H9 (cell line): ENCODE results near the gene MMEL1. TPM values are rescaled to one million over a fixed set of nuclear protein-coding genes. Genes with fewer than 3 reads are reported as not detected.
A peak's percentile ranks its signal among the peaks of the same experiment; 100 is the strongest.

Experiments
- DNase-seq: peaks from one replicate; pipeline ENCODE4 v3.0.0-alpha.2; 2017
- H2AFZ ChIP-seq: one replicate; pipeline ENCODE4 v1.6.1; 2013; ENCODE audit warnings: mild to moderate bottlenecking, low read length, control low read depth, moderate library complexity
- H2AK5ac ChIP-seq: 2 replicates; pipeline ENCODE4 v1.6.1; 2013; ENCODE audit warnings: low read length, control low read depth, mixed read lengths; ENCODE audit not compliant: insufficient read length
- H2BK120ac ChIP-seq: one replicate; pipeline ENCODE4 v1.6.1; 2013; ENCODE audit warnings: low read depth, mild to moderate bottlenecking, low read length, control low read depth, inconsistent platforms; ENCODE audit not compliant: poor library complexity, severe bottlenecking
- H2BK12ac ChIP-seq: 2 replicates; pipeline ENCODE4 v1.6.1; 2013; ENCODE audit warnings: low read length, control low read depth, mixed read lengths, low read depth; ENCODE audit not compliant: insufficient read length
- H2BK15ac ChIP-seq: 2 replicates; pipeline ENCODE4 v1.6.1; 2013; ENCODE audit warnings: low read depth, low read length, control low read depth
- H2BK20ac ChIP-seq: one replicate; pipeline ENCODE4 v1.6.1; 2013; ENCODE audit warnings: low read depth, mild to moderate bottlenecking, low read length, control low read depth, inconsistent platforms; ENCODE audit not compliant: poor library complexity, severe bottlenecking
- H2BK5ac ChIP-seq: 2 replicates; pipeline ENCODE4 v1.6.1; 2013; ENCODE audit warnings: low read length, control low read depth, mixed read lengths; ENCODE audit not compliant: insufficient read length
- H3K14ac ChIP-seq: 2 replicates; pipeline ENCODE4 v1.6.1; 2013; ENCODE audit warnings: low read length, control low read depth; ENCODE audit not compliant: insufficient read depth
- H3K18ac ChIP-seq: 2 replicates; pipeline ENCODE4 v1.6.1; 2013; ENCODE audit warnings: low read depth, mild to moderate bottlenecking, mixed read lengths, low read length, control low read depth; ENCODE audit not compliant: insufficient read length
- H3K23ac ChIP-seq: 2 replicates; pipeline ENCODE4 v1.6.1; 2013; ENCODE audit warnings: low read length, control low read depth, mixed read lengths, low read depth; ENCODE audit not compliant: insufficient read length
- H3K23me2 ChIP-seq: 2 replicates; pipeline ENCODE4 v1.6.1; 2013; ENCODE audit warnings: low read depth, mild to moderate bottlenecking, mixed read lengths, low read length, control low read depth; ENCODE audit not compliant: insufficient read length, poor library complexity, severe bottlenecking
- H3K27ac ChIP-seq: 2 replicates; pipeline ENCODE4 v1.5.1; 2013; ENCODE audit warnings: low read length, control low read depth, mixed read lengths, low read depth; ENCODE audit not compliant: insufficient read length
- H3K27me3 ChIP-seq: 2 replicates; pipeline ENCODE4 v1.6.1; 2013; ENCODE audit warnings: low read length, control low read depth, inconsistent platforms; ENCODE audit not compliant: insufficient read depth
- H3K4ac ChIP-seq: 2 replicates; pipeline ENCODE4 v1.6.1; 2013; ENCODE audit warnings: low read depth, mild to moderate bottlenecking, control low read depth, inconsistent platforms, low read length, moderate library complexity
- H3K4me1 ChIP-seq: 2 replicates; pipeline ENCODE4 v1.6.1; 2013; ENCODE audit warnings: low read length, control low read depth, inconsistent platforms; ENCODE audit not compliant: insufficient read depth
- H3K4me2 ChIP-seq: 2 replicates; pipeline ENCODE4 v1.6.1; 2013; ENCODE audit warnings: low read length, control low read depth, mixed read lengths; ENCODE audit not compliant: insufficient read length, insufficient read depth
- H3K56ac ChIP-seq: 2 replicates; pipeline ENCODE4 v1.6.1; 2013; ENCODE audit warnings: low read depth, mild to moderate bottlenecking, mixed read lengths, low read length, control low read depth; ENCODE audit not compliant: insufficient read length
- H3K79me1 ChIP-seq: 2 replicates; pipeline ENCODE4 v1.6.1; 2013; ENCODE audit warnings: low read depth, mild to moderate bottlenecking, moderate library complexity, low read length, control low read depth, inconsistent platforms; ENCODE audit not compliant: insufficient read depth, poor library complexity, severe bottlenecking
- H3K79me2 ChIP-seq: 2 replicates; pipeline ENCODE4 v1.6.1; 2013; ENCODE audit warnings: low read length, control low read depth, inconsistent platforms; ENCODE audit not compliant: insufficient read depth
- H3K9ac ChIP-seq: 2 replicates; pipeline ENCODE4 v1.6.1; 2013; ENCODE audit warnings: low read length, control low read depth, mixed read lengths; ENCODE audit not compliant: insufficient read length; ENCODE audit errors: extremely low read depth
- H3K9me3 ChIP-seq: one replicate; pipeline ENCODE4 v1.6.1; 2013; ENCODE audit warnings: low read depth, low read length, inconsistent platforms; ENCODE audit not compliant: control insufficient read depth
- H3T11ph ChIP-seq: one replicate; pipeline ENCODE4 v1.6.1; 2013; ENCODE audit warnings: mild to moderate bottlenecking, low read length, control low read depth, inconsistent platforms
- H4K20me1 ChIP-seq: one replicate; pipeline ENCODE4 v1.6.1; 2013; ENCODE audit not compliant: control insufficient read depth, insufficient read length, insufficient read depth
- H4K5ac ChIP-seq: 2 replicates; pipeline ENCODE4 v1.6.1; 2013; ENCODE audit warnings: low read depth, mild to moderate bottlenecking, mixed read lengths, low read length, control low read depth; ENCODE audit not compliant: insufficient read length
- H4K8ac ChIP-seq: replicated peaks from 2 replicates; pipeline ENCODE4 v1.6.1; 2013; ENCODE audit warnings: low read length, control low read depth, mixed read lengths, low read depth; ENCODE audit not compliant: insufficient read length
- H4K91ac ChIP-seq: 2 replicates; pipeline ENCODE4 v1.6.1; 2013; ENCODE audit warnings: low read depth, mild to moderate bottlenecking, moderate library complexity, mixed read lengths, low read length, control low read depth; ENCODE audit not compliant: insufficient read length
- H3K27ac Mint-ChIP-seq, 3 experiments: 2 replicates in 2 of 3; 3 replicates in 1 of 3; pipeline ENCODE4 v1.8.0; 2020 to 2021; ENCODE audit warnings: mixed read lengths in 3 of 3, mild to moderate bottlenecking in 1 of 3, moderate library complexity in 1 of 3
- H3K27me3 Mint-ChIP-seq: 2 replicates; pipeline ENCODE4 v1.8.0; 2021; ENCODE audit warnings: low read depth, mild to moderate bottlenecking, moderate library complexity, mixed read lengths
- H3K36me3 Mint-ChIP-seq, 3 experiments: 2 replicates in 2 of 3; 3 replicates in 1 of 3; pipeline ENCODE4 v1.8.0; 2020 to 2021; ENCODE audit warnings: low read depth in 3 of 3, mixed read lengths in 3 of 3; ENCODE audit not compliant: insufficient read depth in 1 of 3
- H3K4me1 Mint-ChIP-seq, 2 experiments: 2 replicates each; pipeline ENCODE4 v1.8.0; 2020; ENCODE audit warnings: mixed read lengths in 2 of 2
- H3K4me3 Mint-ChIP-seq, 2 experiments: 2 replicates in 1 of 2; 3 replicates in 1 of 2; pipeline ENCODE4 v1.8.0; 2020 to 2021; ENCODE audit warnings: mild to moderate bottlenecking in 2 of 2, mixed read lengths in 2 of 2, moderate library complexity in 1 of 2
- H3K9me3 Mint-ChIP-seq, 2 experiments: 2 replicates in 1 of 2; 3 replicates in 1 of 2; pipeline ENCODE4 v1.8.0; 2020; ENCODE audit warnings: mild to moderate bottlenecking in 2 of 2, mixed read lengths in 2 of 2, moderate library complexity in 1 of 2
- CTCF ChIP-seq: fragments of 200-600 bp; sonication (generic); conservative IDR thresholded peaks from 3 replicates; pipeline ENCODE4 v1.8.0; 2021; ENCODE audit warnings: antibody characterized with exemption, mild to moderate bottlenecking
- WGBS: extraction: QIAGEN DNeasy Blood & Tissue Kit; methylation state at CpG from one replicate; pipeline ENCODE4 v1.1.7; 2013; ENCODE audit warnings: missing lambda C conversion rate, low lambda C conversion rate, mixed read lengths; ENCODE audit not compliant: insufficient read length; ENCODE audit errors: extremely low coverage; 5-methylcytosine and 5-hydroxymethylcytosine counted together
- total RNA-seq: library from RNA; stranded (reverse); gene quantifications from 2 replicates; pipeline ENCODE4 v1.2.1, GENCODE V29; 2021

The MMEL1 gene
- total RNA-seq, 1 experiment from 2014 or later: 0.42 TPM

- Mint-ChIP-seq H3K36me3 (peaks cover 8 to 24% (median 13%) of the 10 kb centered on the region in 3 experiments), H3K27ac (no peak overlapping the region), H3K27me3 (peaks cover 2% of the 10 kb centered on the region; the same call in 1 of the 2 replicates), H3K4me3 (peak overlapping the region in 1 of 2 experiments; percentile 24; a peak in 2 of 5 replicates), H3K4me1 (peaks cover 15 to 16% of the 10 kb centered on the region in 2 experiments), H3K9me3 (peaks cover 4 to 11% of the 10 kb centered on the region in 2 experiments; a peak in 3 of 5 replicates)
- H3K4me2 ChIP-seq: no peak overlapping the region
- H3K9ac ChIP-seq: no peak overlapping the region
- no peak overlapping the region for H3K27ac ChIP-seq
- H3K9me3 ChIP-seq: no peaks in the 10 kb centered on the region
- H3K79me2 ChIP-seq: no peaks in the 10 kb centered on the region
- H4K8ac ChIP-seq: no peak overlapping the region
- H2BK15ac ChIP-seq: no peak overlapping the region
- H3K23me2 ChIP-seq: peaks cover 10% of the 10 kb centered on the region
- H3K14ac ChIP-seq: no peak overlapping the region
- no peak overlapping the region for H2BK5ac ChIP-seq
- TF ChIP-seq CTCF: no peak
- no peak overlapping the region for H2AFZ ChIP-seq
- H3K23ac ChIP-seq: no peak overlapping the region
- H2AK5ac ChIP-seq: no peak overlapping the region
- no peak overlapping the region for H3K4ac ChIP-seq
- whole genome bisulfite sequencing: no CpG with 5 or more reads among the region's 23 CpGs
- no peak overlapping the region for H2BK12ac ChIP-seq
- no peak overlapping the region for H3K18ac ChIP-seq
- H4K5ac ChIP-seq: no peak overlapping the region
- DNase-seq: no peak
- no peak overlapping the region for H2BK120ac ChIP-seq
- no peaks in the 10 kb centered on the region for H3K27me3 ChIP-seq
- no peaks in the 10 kb centered on the region for H3K4me1 ChIP-seq
- H4K91ac ChIP-seq: no peak overlapping the region
- no peak overlapping the region for H3K56ac ChIP-seq
- H3T11ph ChIP-seq: no peak overlapping the region
- H3K79me1 ChIP-seq: no peaks in the 10 kb centered on the region
- no peaks in the 10 kb centered on the region for H4K20me1 ChIP-seq
- no peak overlapping the region for H2BK20ac ChIP-seq
Observed at GRCh38 chr1:2588661-2589430, 44.0 kb downstream of the MMEL1 start.
